Embryonic facial prominence (tissue), 1 donor: ENCODE measurements around the gene F2RL2.

Experiments
- DNase-seq: peaks from one replicate; pipeline ENCODE4 v3.0.0-alpha.2; 2016; ENCODE audit errors: extremely low spot score

F2RL2 gene

DNA sequence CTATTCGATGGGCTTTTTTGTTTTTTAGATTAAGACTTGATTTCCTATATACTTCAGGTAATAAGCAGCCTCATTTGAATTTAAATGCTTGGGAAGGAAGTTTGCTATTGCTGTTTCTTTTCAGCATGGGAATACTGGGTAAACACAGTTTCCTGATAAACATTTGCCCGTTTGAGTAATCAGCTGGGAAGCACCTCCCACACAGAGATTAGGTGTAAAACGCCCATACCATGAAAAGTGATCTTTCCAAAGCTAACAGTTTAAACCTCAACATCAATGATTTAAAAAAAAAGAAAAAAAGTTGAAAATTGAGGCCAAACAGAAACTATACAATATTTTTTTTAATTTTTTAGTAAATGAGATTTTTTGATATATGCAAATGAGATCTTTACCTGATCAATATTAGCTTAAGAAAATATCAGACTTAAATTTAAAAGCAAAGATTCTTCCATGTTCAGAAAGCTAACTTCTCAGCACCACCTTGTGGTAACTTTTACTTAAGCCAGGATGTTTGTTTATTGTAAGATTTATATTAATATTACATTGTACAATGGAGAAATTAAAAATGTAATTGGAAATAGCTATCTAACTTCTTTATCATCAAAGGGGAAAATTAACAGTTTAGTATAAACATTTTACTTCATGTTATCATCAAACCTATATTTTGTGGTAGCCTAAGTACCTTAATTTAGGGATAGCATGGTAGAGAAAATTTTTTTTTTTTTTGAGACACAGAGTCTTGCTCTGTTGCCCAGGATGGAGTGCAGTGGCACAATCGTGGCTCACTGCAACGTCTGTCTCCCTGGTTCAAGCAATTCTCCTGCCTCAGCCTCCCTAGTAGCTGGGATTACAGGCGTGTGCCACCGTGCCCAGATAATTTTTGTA is 39.8 kb downstream of the F2RL2 start:
- peak; percentile 28 for DNase-seq

DNA sequence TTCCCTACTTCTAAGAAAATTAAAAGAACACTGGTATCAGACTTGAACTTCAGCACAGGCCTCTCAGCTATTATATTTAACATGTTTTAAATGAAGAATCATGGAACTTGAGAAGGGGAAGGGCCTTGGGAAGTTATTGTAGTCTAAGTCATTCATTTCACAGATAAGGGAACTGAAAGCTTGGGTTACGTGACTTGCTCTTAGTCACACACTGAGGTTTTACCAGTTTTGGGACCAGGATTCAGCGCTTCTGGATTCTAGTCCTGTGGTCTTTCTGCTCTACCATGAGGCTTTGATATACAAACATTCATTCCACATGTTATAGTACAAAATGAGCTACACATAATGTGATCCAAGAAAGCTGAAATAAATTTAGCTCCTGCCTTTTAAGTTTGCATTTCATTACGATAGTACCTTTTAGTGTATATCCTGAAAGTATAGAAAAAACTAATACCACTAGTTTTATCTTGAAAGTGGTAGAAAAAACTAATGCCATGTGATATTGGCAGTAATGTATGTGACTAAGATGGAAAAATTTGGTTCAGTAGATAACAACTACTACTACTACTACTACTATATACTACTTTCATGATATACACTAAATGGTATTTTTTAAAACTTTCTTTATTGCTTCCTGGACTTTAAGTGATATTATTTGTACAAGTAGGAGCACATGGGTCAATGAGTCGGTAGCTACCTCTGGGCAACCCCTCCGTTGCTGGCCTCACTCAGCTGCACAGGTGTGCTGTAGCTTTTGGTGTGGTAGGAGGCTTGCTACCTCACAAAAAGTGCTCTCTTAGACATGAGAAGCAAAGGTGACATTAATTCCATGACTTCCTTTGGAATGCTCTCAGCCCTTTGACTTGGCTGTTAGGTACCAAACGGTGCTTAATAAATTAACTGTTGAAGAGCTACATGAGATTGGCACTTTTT is 40.7 kb downstream of the F2RL2 start:
- no peak for DNase-seq

DNA sequence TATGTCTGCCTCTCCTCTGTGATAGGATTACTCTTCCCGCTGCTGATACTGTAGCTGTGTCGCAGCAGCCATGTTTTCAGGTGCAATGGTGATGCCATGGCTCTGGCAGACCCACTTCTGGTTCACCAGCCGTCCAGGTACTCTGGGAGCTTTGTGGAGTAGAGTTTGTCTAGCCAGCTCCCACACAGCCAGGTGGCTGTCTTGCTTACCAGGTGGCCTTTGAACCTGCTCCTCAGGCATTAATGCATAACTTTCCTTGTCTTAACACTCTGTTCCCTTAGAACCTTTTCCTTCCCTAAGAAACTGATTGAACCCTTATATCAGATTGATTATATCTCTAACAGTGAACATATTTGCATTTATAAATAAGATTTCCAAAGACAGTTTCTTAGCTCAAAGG is 42.2 kb downstream of the F2RL2 start:
- DNase-seq, result no peak

DNA sequence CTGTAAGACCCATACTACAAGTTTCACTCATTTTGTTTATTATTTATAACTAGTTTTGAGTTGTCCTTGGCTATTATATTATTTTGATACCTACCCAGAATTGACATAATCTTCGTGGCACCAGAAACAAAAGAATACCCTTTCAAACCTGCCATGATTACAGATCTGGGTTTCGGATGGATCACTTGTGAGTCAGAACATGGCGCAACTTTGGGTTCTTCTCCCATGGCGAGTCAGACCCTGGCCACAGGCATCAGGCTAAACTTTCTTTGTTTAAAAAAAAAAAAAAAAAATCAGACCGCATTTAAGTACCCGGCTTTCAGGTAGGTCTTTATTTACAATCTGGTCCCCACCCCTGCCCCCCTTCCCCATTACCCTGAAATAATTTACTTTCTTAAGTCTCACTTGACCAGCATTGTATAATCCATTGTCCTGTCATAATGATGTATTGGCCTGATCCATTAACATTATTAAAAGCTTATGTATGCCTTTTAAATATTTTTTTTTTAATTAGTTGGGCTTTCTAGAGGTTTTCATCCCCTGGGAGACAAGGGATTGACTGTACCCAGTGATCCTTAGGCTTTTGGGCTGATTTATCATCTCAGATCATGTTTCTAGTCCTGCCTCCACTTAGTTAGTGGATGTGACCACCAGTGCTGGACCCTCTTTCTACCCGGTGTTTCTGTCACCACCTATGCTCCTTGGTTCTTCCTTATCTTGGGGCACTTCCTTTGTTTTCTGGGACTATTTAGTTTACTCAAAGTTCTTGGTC is 43.9 kb downstream of the F2RL2 start:
- DNase-seq, result no peak

DNA sequence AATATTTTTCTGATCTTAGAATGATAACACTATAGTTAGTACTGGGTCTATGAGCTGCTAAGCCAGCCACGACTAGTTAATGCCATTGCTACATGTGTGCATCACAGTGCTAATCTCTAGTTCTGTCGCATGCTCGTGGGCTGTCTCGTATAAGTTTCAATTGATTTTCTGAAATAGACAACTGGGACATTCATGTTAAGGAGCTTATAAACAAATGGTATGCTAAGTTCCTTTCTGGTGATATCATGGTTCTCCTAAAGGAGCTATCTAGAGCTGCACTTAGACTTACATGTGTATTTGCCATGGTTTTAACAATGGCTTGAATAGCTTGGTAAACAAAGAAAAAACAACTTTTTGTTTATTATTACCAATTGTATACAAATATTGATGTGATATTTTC is 46.2 kb downstream of the F2RL2 start:
- no peak for DNase-seq

DNA sequence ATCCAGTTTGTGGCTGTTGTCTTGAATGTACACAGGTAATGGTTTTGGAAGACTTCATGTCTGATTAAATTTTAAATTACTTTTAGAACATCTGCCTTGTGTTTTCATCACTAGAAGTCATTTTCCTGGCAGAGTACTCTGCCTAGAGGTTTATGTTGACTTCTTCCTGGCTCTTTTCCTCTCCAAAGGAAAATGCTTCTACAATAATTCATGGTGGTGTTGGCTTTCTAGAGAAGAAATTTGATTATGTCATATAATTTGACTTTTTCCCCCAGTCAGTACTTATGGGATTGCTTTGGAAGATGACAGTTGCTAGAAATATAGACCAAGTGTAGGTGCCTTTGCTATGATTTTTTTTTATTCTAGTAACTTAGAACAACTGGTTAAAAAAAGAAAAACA is 46.8 kb downstream of the F2RL2 start:
- DNase-seq, result no peak

DNA sequence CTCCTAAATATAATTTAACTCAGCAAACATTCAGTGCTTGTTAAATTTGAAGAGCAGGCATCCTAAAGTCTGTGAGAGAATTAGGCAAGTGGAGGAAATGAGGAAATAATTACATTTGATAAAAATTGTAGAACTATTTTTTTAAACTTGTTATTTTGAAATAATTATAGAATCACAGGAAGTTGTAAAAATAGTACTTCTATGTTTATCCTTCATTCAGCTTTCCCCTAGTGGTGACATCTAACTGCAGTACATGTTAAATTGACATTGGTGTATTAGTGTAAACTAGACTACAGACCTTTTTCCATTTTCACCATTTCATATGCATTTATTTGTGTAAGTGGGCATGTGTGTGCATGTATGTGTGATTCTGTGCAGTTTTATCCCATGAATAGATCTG is 51.6 kb downstream of the F2RL2 start:
- no peak for DNase-seq

DNA sequence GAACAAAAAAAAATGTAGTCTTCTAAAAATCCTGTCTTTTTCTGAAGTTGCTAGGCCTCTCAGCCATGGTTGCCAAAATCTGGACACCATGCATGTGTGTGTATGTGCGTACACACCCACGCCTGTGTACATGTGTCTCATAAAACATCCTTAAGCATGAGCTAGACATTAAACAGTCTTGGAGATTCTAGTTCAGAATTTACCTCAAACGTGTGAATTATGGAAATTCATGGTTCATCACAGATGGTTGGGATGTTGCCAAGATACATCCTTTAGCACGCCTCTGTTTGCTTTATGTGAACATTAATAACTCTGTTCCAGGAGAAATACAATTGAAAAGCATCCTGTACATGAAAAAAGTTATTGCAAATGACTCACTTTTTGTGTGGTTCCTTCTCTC is 53.0 kb downstream of the F2RL2 start:
- no peak for DNase-seq
